Activated CD4-positive, CD25-positive, alpha-beta regulatory T cell treated with anti-CD3 and anti-CD28 coated beads, Interleukin-2, amount 50 U/mL, for 72 hours (primary cell): Measurements from ENCODE around the gene LIPE.
"Not testable (repeated sequence)": the region's sequence is repeated elsewhere in the genome, so short reads cannot be mapped to it uniquely, and the experiment has no call there.

ENCODE experiments used
- DNase-seq: peaks from one replicate; pipeline ENCODE4 v3.0.0; 2021

Gene LIPE

GRCh38 chr19:42427313-42427712 is at the start of gene LIPE:
LIPE (minus strand) TSS chr19:42427388; CDS start chr19:42427149, 239 bp downstream.
- DNase-seq, result no peak

- DNase-seq, result no peak
These were observed 48.2 kb upstream of the LIPE start for GRCh38 chr19:42475366-42475765.

GRCh38 chr19:42474743-42475142 is 47.6 kb upstream of the LIPE start:
- no peak for DNase-seq

GRCh38 chr19:42473686-42474085 is 46.5 kb upstream of the LIPE start:
- DNase-seq, result no peak

- no peak for DNase-seq
These were observed 45.4 kb upstream of the LIPE start for GRCh38 chr19:42472402-42473147.

GRCh38 chr19:42471554-42472249 is 44.5 kb upstream of the LIPE start:
- DNase-seq, result no peak

GRCh38 chr19:42469311-42470235 is 42.4 kb upstream of the LIPE start:
- DNase-seq, result no peak

GRCh38 chr19:42468273-42468796 is 41.1 kb upstream of the LIPE start:
- no peak for DNase-seq

- no peak for DNase-seq
These were observed 40.1 kb upstream of the LIPE start for GRCh38 chr19:42467183-42467760.

GRCh38 chr19:42466521-42467182 is 39.5 kb upstream of the LIPE start:
- no peak for DNase-seq

- DNase-seq, result no peak
These were observed 38.7 kb upstream of the LIPE start for GRCh38 chr19:42465827-42466280.

- no peak for DNase-seq
These were observed 34.6 kb upstream of the LIPE start for GRCh38 chr19:42461700-42462324.

- DNase-seq, result not testable (repeated sequence)
These were observed 34.0 kb upstream of the LIPE start for GRCh38 chr19:42461231-42461630.

GRCh38 chr19:42459926-42460325 is 32.7 kb upstream of the LIPE start:
- no peak for DNase-seq

GRCh38 chr19:42455621-42456081 is 28.5 kb upstream of the LIPE start:
- DNase-seq, result no peak

GRCh38 chr19:42455086-42455485 is 27.9 kb upstream of the LIPE start:
- no peak for DNase-seq

- DNase-seq, result no peak
These were observed 25.4 kb upstream of the LIPE start for GRCh38 chr19:42452590-42452989.

GRCh38 chr19:42450314-42450934 is 23.2 kb upstream of the LIPE start:
- DNase-seq, result peak; percentile 71

- DNase-seq, result not testable (repeated sequence)
These were observed 21.1 kb upstream of the LIPE start for GRCh38 chr19:42448306-42448705.

GRCh38 chr19:42445948-42446347 is 18.8 kb upstream of the LIPE start:
- DNase-seq, result no peak

GRCh38 chr19:42443944-42444398 is 16.8 kb upstream of the LIPE start:
- no peak for DNase-seq
